IMR-90 (cell line): ENCODE measurements around the gene SGK1. TPM values are rescaled to one million over a fixed set of nuclear protein-coding genes. Genes with fewer than 3 reads are reported as not detected.

Experiments
- ATAC-seq: fragments of 200-7000 bp; cut with Tn5 transposase; 2 replicates; pipeline ENCODE4 v1.9.1; 2020; ENCODE audit warnings: low read depth, mild to moderate bottlenecking, moderate library complexity
- BruUV-seq: library from RNA; stranded (reverse); fragments of 400-500 nt; replicated peaks from 2 replicates; lab custom pipeline; 2021; lab: Mats Ljungman, UMichigan
- CTCF ChIA-PET: fragments of 300-600 bp; formaldehyde crosslinking; extraction: SDS; loops from one replicate; lab custom pipeline; 2021; ENCODE audit warnings: antibody characterized with exemption; lab: Yijun Ruan, JAX
- POLR2A ChIA-PET: fragments of 300-600 bp; sonication (Branson Sonifier 250); formaldehyde crosslinking; loops from one replicate; lab custom pipeline; 2022; ENCODE audit warnings: antibody characterized with exemption; ENCODE audit not compliant: unreplicated experiment; lab: Charles Lee
- DNase-seq: peaks from one replicate; pipeline ENCODE4 v3.0.0; 2013
- H2AFZ ChIP-seq: replicated peaks from 2 replicates; pipeline ENCODE3; 2013; ENCODE audit warnings: low read length, mild to moderate bottlenecking; ENCODE audit not compliant: poor library complexity
- H2AK5ac ChIP-seq: 2 replicates; pipeline ENCODE4 v1.6.1; 2013; ENCODE audit warnings: low read depth, low read length, inconsistent platforms
- H2AK9ac ChIP-seq: replicated peaks from 2 replicates; pipeline ENCODE3; 2013; ENCODE audit warnings: mild to moderate bottlenecking, low read depth, low read length, moderate library complexity; ENCODE audit not compliant: poor library complexity
- H2BK120ac ChIP-seq: 2 replicates; pipeline ENCODE4 v1.6.1; 2013; ENCODE audit warnings: low read depth, low read length, inconsistent platforms
- H2BK15ac ChIP-seq: 3 replicates; pipeline ENCODE4 v1.6.1; 2013; ENCODE audit warnings: low read depth, low read length, inconsistent platforms
- H2BK20ac ChIP-seq: 2 replicates; pipeline ENCODE4 v1.6.1; 2013; ENCODE audit warnings: low read depth, mild to moderate bottlenecking, inconsistent platforms, low read length, moderate library complexity
- H2BK5ac ChIP-seq: 2 replicates; pipeline ENCODE4 v1.6.1; 2013; ENCODE audit warnings: mild to moderate bottlenecking, low read depth, low read length, inconsistent platforms; ENCODE audit not compliant: poor library complexity, severe bottlenecking
- H3K14ac ChIP-seq: replicated peaks from 2 replicates; pipeline ENCODE4 v1.6.1; 2013; ENCODE audit warnings: low read depth, low read length, inconsistent platforms
- H3K18ac ChIP-seq: 2 replicates; pipeline ENCODE4 v1.6.1; 2013; ENCODE audit warnings: low read depth, low read length, control low read depth
- H3K23ac ChIP-seq: 2 replicates; pipeline ENCODE4 v1.6.1; 2013; ENCODE audit warnings: low read depth, low read length, inconsistent platforms
- H3K27ac ChIP-seq: 2 replicates; pipeline ENCODE4 v1.5.1; 2013; ENCODE audit warnings: mild to moderate bottlenecking, control low read depth, low read length; ENCODE audit not compliant: insufficient read depth
- H3K27me3 ChIP-seq: 2 replicates; pipeline ENCODE4 v1.6.1; 2013; ENCODE audit warnings: low read length; ENCODE audit not compliant: control insufficient read depth, insufficient read depth
- H3K36me3 ChIP-seq: 2 replicates; pipeline ENCODE4 v1.6.1; 2013; ENCODE audit warnings: low read length, mixed read lengths; ENCODE audit not compliant: control insufficient read depth, insufficient read depth
- H3K4ac ChIP-seq: 2 replicates; pipeline ENCODE4 v1.6.1; 2013; ENCODE audit warnings: low read depth, low read length, inconsistent platforms
- H3K4me1 ChIP-seq: 2 replicates; pipeline ENCODE4 v1.6.1; 2013; ENCODE audit warnings: low read length, mixed read lengths; ENCODE audit not compliant: control insufficient read depth, insufficient read depth
- H3K4me2 ChIP-seq: 2 replicates; pipeline ENCODE4 v1.6.1; 2013; ENCODE audit warnings: low read depth, mild to moderate bottlenecking, control low read depth, low read length, moderate library complexity
- H3K4me3 ChIP-seq: 2 replicates; pipeline ENCODE4 v1.5.1; 2013; ENCODE audit warnings: low read depth, mild to moderate bottlenecking, control low read depth, low read length, moderate library complexity; ENCODE audit not compliant: insufficient read depth
- H3K56ac ChIP-seq: 2 replicates; pipeline ENCODE4 v1.6.1; 2013; ENCODE audit warnings: low read length, inconsistent platforms; ENCODE audit not compliant: insufficient read depth; ENCODE audit errors: extremely low read depth
- H3K79me1 ChIP-seq, 2 experiments: 2 replicates each; pipeline ENCODE4 v1.6.1; 2013; ENCODE audit warnings: low read length in 2 of 2, inconsistent platforms in 1 of 2, low read depth in 1 of 2
- H3K9ac ChIP-seq: 2 replicates; pipeline ENCODE4 v1.6.1; 2013; ENCODE audit warnings: low read depth, low read length, control low read depth
- H3K9me1 ChIP-seq: 2 replicates; pipeline ENCODE4 v1.6.1; 2013; ENCODE audit warnings: low read length, inconsistent platforms; ENCODE audit not compliant: insufficient read depth
- H3K9me3 ChIP-seq: 2 replicates; pipeline ENCODE4 v1.6.1; 2013; ENCODE audit warnings: low read length; ENCODE audit not compliant: control insufficient read depth, insufficient read depth
- H4K20me1 ChIP-seq: 2 replicates; pipeline ENCODE4 v1.6.1; 2013; ENCODE audit warnings: low read length, inconsistent platforms; ENCODE audit not compliant: insufficient read depth
- H4K5ac ChIP-seq: 2 replicates; pipeline ENCODE4 v1.6.1; 2013; ENCODE audit warnings: mild to moderate bottlenecking, low read depth, low read length, control low read depth
- H4K8ac ChIP-seq, 2 experiments: 2 replicates each; pipeline ENCODE4 v1.6.1; 2013; ENCODE audit warnings: low read depth in 2 of 2, low read length in 2 of 2, control low read depth in 1 of 2, inconsistent platforms in 1 of 2
- H4K91ac ChIP-seq: 2 replicates; pipeline ENCODE4 v1.6.1; 2013; ENCODE audit warnings: low read depth, low read length, inconsistent platforms; ENCODE audit not compliant: insufficient read depth
- BHLHE40 ChIP-seq: fragments of 150-350 bp; IDR thresholded peaks from 2 replicates; pipeline ENCODE4 v1.6.1; 2016; ENCODE audit warnings: mild to moderate bottlenecking, low read depth, low read length
- CEBPB ChIP-seq: IDR thresholded peaks from 2 replicates; pipeline ENCODE4 v1.6.1; 2012; ENCODE audit warnings: low read depth, low read length, improper control_type of control experiment
- CHD1 ChIP-seq: IDR thresholded peaks from 2 replicates; pipeline ENCODE4 v1.6.1; 2012; ENCODE audit warnings: low read depth, low read length, improper control_type of control experiment
- FOS ChIP-seq: fragments of 150-350 bp; IDR thresholded peaks from 2 replicates; pipeline ENCODE4 v1.6.1; 2016; ENCODE audit warnings: low read depth, low read length
- MAFK ChIP-seq: IDR thresholded peaks from 2 replicates; pipeline ENCODE4 v1.6.1; 2012; ENCODE audit warnings: low read depth, low read length, improper control_type of control experiment
- MAZ ChIP-seq: IDR thresholded peaks from 2 replicates; pipeline ENCODE4 v1.6.1; 2012; ENCODE audit warnings: low read depth, mild to moderate bottlenecking, low read length, improper control_type of control experiment, moderate library complexity, borderline replicate concordance
- MXI1 ChIP-seq: IDR thresholded peaks from 2 replicates; pipeline ENCODE4 v1.6.1; 2012; ENCODE audit warnings: low read depth, mild to moderate bottlenecking, low read length, moderate library complexity, borderline replicate concordance
- NFE2L2 ChIP-seq: fragments of 150-350 bp; IDR thresholded peaks from 2 replicates; pipeline ENCODE4 v1.6.1; 2016; ENCODE audit warnings: low read depth, mild to moderate bottlenecking, low read length
- POLR2A ChIP-seq: IDR thresholded peaks from 2 replicates; pipeline ENCODE4 v1.6.1; 2012; ENCODE audit warnings: mild to moderate bottlenecking, low read depth, low read length
- RAD21 ChIP-seq: IDR thresholded peaks from 2 replicates; pipeline ENCODE4 v1.6.1; 2012; ENCODE audit warnings: low read length, improper control_type of control experiment
- RCOR1 ChIP-seq: IDR thresholded peaks from 2 replicates; pipeline ENCODE4 v1.6.1; 2012; ENCODE audit warnings: mild to moderate bottlenecking, low read length, improper control_type of control experiment; ENCODE audit not compliant: insufficient replicate concordance
- RFX5 ChIP-seq: IDR thresholded peaks from 2 replicates; pipeline ENCODE4 v1.8.0; 2012; ENCODE audit warnings: low read depth, mild to moderate bottlenecking, low read length, moderate library complexity
- SMC3 ChIP-seq: fragments of 150-350 bp; IDR thresholded peaks from 2 replicates; pipeline ENCODE4 v1.6.1; 2016; ENCODE audit warnings: low read depth, mild to moderate bottlenecking, antibody characterized with exemption, low read length, moderate library complexity
- WGBS, 2 experiments: methylation state at CpG; one replicate each; pipeline versions ENCODE4 v1.1.5 to v1.1.7; 2013; ENCODE audit warnings: missing lambda C conversion rate in 2 of 2; ENCODE audit not compliant: insufficient read length in 1 of 2; ENCODE audit errors: extremely low coverage in 2 of 2; 5-methylcytosine and 5-hydroxymethylcytosine counted together
- dilution Hi-C: fragments of 300-500 bp; cut with HindIII; formaldehyde crosslinking; loops from one replicate; pipeline ENCODE4 v1.14.3; 2018; ENCODE audit warnings: low sequenced_read_pairs; ENCODE audit not compliant: unreplicated experiment
- in situ Hi-C: fragments of 300-500 bp; cut with MboI; formaldehyde crosslinking; loops from 3 replicates; pipeline ENCODE4 v1.14.3; 2019; ENCODE audit warnings: low sequenced_read_pairs, inconsistent platforms, mixed read lengths
- intact Hi-C: fragments of 100-400 bp; cut with micrococcal nuclease; formaldehyde crosslinking; loops from 2 replicates; pipeline ENCODE4 v1.10.0; 2022
- polyA plus RNA-seq, 3 experiments: library from polyadenylated mRNA; depleted of rRNA; stranded (reverse); fragments of >200 nt; gene quantifications; 2 replicates each; pipeline ENCODE4 v1.2.3, GENCODE V29; 2012; ENCODE audit warnings: low replicate concordance in 1 of 3
- total RNA-seq: library from RNA; depleted of rRNA; stranded (reverse); fragments of >200 nt; gene quantifications from 2 replicates; pipeline ENCODE4 v1.2.3, GENCODE V29; 2012
- TF ChIP-seq, protein P1 (sequence below): fragments of 150-350 bp; IDR thresholded peaks from 2 replicates; pipeline ENCODE4 v1.6.1; 2017; ENCODE audit warnings: mild to moderate bottlenecking, antibody characterized with exemption, low read length, low read depth
- TF ChIP-seq, protein P2 (sequence below): conservative IDR thresholded peaks from 2 replicates; pipeline ENCODE4 v1.5.1; 2012; ENCODE audit warnings: mild to moderate bottlenecking, low read depth, low read length, improper control_type of control experiment
- TF ChIP-seq, protein P3 (sequence below): fragments of 150-350 bp; IDR thresholded peaks from 2 replicates; pipeline ENCODE4 v1.6.1; 2016; ENCODE audit warnings: low read depth, mild to moderate bottlenecking, low read length, moderate library complexity, borderline replicate concordance

The SGK1 gene
- total and polyA plus RNA-seq, 2 of the 4 experiments (the other 2 are of a cell fraction), result 121 to 255 TPM

DNA sequence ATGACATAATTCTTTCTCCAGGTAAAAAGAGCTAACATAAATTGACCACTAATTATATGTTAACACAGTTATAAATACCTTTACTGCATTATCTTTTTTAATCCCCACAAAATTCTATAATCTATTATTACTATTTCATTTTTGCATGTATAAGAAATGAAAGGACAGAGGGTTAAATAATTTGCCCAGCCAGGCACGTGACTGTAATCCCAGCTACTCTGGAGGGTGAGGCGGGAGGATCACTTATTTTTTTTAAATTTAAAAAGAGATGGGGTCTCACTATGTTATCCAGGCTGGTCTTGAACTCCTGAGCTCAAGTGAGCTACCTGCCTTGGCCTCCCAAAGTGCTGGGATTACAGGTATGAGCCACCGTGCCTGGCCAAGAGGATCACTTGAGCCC, 121.9 kb downstream of the SGK1 start:
- Histone ChIP-seq H3K9ac (no peak overlapping the region), H3K9me3 (no peaks in the 10 kb centered on the region), H3K14ac (no peak overlapping the region), H2AK5ac (no peak overlapping the region), H3K56ac (no peak overlapping the region), H3K27me3 (no peaks in the 10 kb centered on the region), H3K18ac (peak overlapping the region; percentile 79), H3K27ac (peak overlapping the region; percentile 68; the same call in 1 of the 2 replicates), H4K20me1 (no peaks in the 10 kb centered on the region), H3K23ac (no peak overlapping the region), H4K91ac (no peak overlapping the region), H3K4me2 (no peak overlapping the region; the same call in 1 of the 2 replicates), H2BK15ac (no peak overlapping the region; the same call in 2 of the 3 replicates), H3K9me1 (no peaks in the 10 kb centered on the region), H2BK20ac (no peak overlapping the region), H4K8ac (no peak overlapping the region), H2BK5ac (peak overlapping the region; percentile 92), H3K79me1 (no peaks in the 10 kb centered on the region), H3K4me1 (0 out of 2 replicates have a peak, but pooled peaks cover 2% of the 10 kb centered on the region), H4K5ac (peak overlapping the region; percentile 41; the same call in 1 of the 2 replicates), H2AFZ (no peak overlapping the region), H2BK120ac (no peak overlapping the region), H3K4ac (no peak overlapping the region), H3K36me3 (no peaks in the 10 kb centered on the region), H2AK9ac (no peak overlapping the region), H3K4me3 (no peak overlapping the region)
- CTCF ChIA-PET, result interaction anchor here (0.7 to 1.4 kb wide), 2 partner anchors 18 to 227 kb away, joined by 4 read pairs; no protein-coding TSS in a partner anchor
- no TSS peak for BruUV-seq
- TF ChIP-seq, protein P1, sequence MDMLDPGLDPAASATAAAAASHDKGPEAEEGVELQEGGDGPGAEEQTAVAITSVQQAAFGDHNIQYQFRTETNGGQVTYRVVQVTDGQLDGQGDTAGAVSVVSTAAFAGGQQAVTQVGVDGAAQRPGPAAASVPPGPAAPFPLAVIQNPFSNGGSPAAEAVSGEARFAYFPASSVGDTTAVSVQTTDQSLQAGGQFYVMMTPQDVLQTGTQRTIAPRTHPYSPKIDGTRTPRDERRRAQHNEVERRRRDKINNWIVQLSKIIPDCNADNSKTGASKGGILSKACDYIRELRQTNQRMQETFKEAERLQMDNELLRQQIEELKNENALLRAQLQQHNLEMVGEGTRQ, result no peak
- TF ChIP-seq MAFK (no peak), RAD21 (no peak), BHLHE40 (no peak), POLR2A (no peak), MXI1 (no peak), NFE2L2 (no peak), CHD1 (no peak), RCOR1 (no peak), RFX5 (no peak), MAZ (no peak), CEBPB (no peak), SMC3 (no peak), FOS (no peak)
- TF ChIP-seq, protein P2, sequence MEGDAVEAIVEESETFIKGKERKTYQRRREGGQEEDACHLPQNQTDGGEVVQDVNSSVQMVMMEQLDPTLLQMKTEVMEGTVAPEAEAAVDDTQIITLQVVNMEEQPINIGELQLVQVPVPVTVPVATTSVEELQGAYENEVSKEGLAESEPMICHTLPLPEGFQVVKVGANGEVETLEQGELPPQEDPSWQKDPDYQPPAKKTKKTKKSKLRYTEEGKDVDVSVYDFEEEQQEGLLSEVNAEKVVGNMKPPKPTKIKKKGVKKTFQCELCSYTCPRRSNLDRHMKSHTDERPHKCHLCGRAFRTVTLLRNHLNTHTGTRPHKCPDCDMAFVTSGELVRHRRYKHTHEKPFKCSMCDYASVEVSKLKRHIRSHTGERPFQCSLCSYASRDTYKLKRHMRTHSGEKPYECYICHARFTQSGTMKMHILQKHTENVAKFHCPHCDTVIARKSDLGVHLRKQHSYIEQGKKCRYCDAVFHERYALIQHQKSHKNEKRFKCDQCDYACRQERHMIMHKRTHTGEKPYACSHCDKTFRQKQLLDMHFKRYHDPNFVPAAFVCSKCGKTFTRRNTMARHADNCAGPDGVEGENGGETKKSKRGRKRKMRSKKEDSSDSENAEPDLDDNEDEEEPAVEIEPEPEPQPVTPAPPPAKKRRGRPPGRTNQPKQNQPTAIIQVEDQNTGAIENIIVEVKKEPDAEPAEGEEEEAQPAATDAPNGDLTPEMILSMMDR, result no peak
- TF ChIP-seq, protein P3, sequence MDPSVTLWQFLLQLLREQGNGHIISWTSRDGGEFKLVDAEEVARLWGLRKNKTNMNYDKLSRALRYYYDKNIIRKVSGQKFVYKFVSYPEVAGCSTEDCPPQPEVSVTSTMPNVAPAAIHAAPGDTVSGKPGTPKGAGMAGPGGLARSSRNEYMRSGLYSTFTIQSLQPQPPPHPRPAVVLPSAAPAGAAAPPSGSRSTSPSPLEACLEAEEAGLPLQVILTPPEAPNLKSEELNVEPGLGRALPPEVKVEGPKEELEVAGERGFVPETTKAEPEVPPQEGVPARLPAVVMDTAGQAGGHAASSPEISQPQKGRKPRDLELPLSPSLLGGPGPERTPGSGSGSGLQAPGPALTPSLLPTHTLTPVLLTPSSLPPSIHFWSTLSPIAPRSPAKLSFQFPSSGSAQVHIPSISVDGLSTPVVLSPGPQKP, result no peak
- DNase-seq, result no peak
- no peak for ATAC-seq
- POLR2A ChIA-PET, result no interaction called here
- dilution Hi-C loops, result no loop called here
- intact Hi-C loops, result no loop called here
- WGBS, 2 experiments, result no CpG with 5 or more reads among the region's 3 CpGs
- in situ Hi-C loops, result no loop called here
